Measurements from ENCODE around the gene BCL2L1. TPM values are rescaled to one million over a fixed set of nuclear protein-coding genes. Genes with fewer than 3 reads are reported as not detected.
"Not testable (repeated sequence)": the region's sequence is repeated elsewhere in the genome, so short reads cannot be mapped to it uniquely, and the experiment has no call there.

BCL2L1 gene
- total and polyA plus RNA-seq, 4 experiments from 2014 or later: 20.3 to 26.1 (median 21.8) TPM

GRCh38 chr20:31747028-31747427 is 24.4 kb upstream of the BCL2L1 start:
- H3K9me3 Mint-ChIP-seq; H3K4me3 ChIP-seq (ENCODE audit: low read length in 2 of 2); H3K27me3 ChIP-seq (ENCODE audit: insufficient read depth, low read length); intact Hi-C loops (cut with micrococcal nuclease); H3K9me3 ChIP-seq (ENCODE audit: control insufficient read depth in 1 of 2, low read length in 2 of 2); POLR2A ChIA-PET (ENCODE audit: partially characterized antibody); H3K36me3 ChIP-seq (ENCODE audit: insufficient read depth, low read length); DNase-seq; H3K27ac ChIP-seq (ENCODE audit: low read depth, low read length); H3K36me3 Mint-ChIP-seq; H3K27me3 Mint-ChIP-seq: not testable (repeated sequence)
- CTCF ChIA-PET (ENCODE audit: partially characterized antibody): interaction anchor here (0.8 to 2.7 kb wide), 3 partner anchors 23 to 113 kb away, joined by 3 to 11 read pairs (median 7); no protein-coding TSS in a partner anchor
- H3K27ac Mint-ChIP-seq: peak overlapping the region in 1 of 7 donors; percentile 10
- H3K4me1 Mint-ChIP-seq: peaks cover 2 to 16% (median 11%) of the 10 kb centered on the region in 4 donors
- peaks cover 12% of the 10 kb centered on the region for H3K4me1 ChIP-seq (ENCODE audit: insufficient read depth, low read length)
- peak overlapping the region in 1 of 8 donors; percentile 21 for H3K4me3 Mint-ChIP-seq

- no peak for DNase-seq
- H3K9me3 ChIP-seq (ENCODE audit: control insufficient read depth in 1 of 2, low read length in 2 of 2): no peaks in the 10 kb centered on the region
- H3K4me3 ChIP-seq (ENCODE audit: low read length in 2 of 2): no peak overlapping the region
- H3K4me1 ChIP-seq (ENCODE audit: insufficient read depth, low read length): peaks cover 12% of the 10 kb centered on the region
- H3K27ac ChIP-seq (ENCODE audit: low read depth, low read length): no peak overlapping the region
- Mint-ChIP-seq H3K27me3 (no peaks in the 10 kb centered on the region), H3K4me3 (no peak overlapping the region), H3K9me3 (no peaks in the 10 kb centered on the region), H3K4me1 (peaks cover 2 to 19% (median 11%) of the 10 kb centered on the region in 4 donors), H3K36me3 (no peaks in the 10 kb centered on the region), H3K27ac (peak overlapping the region in 1 of 7 donors; percentile 10)
- POLR2A ChIA-PET (ENCODE audit: partially characterized antibody): no interaction called here
- CTCF ChIA-PET (ENCODE audit: partially characterized antibody): interaction anchor here (1.8 to 2.7 kb wide), 2 partner anchors 23 to 85 kb away, joined by 7 to 11 read pairs; no protein-coding TSS in a partner anchor
- H3K36me3 ChIP-seq (ENCODE audit: insufficient read depth, low read length): no peaks in the 10 kb centered on the region
- no peaks in the 10 kb centered on the region for H3K27me3 ChIP-seq (ENCODE audit: insufficient read depth, low read length)
- intact Hi-C loops (cut with micrococcal nuclease): no loop called here
These were observed 23.6 kb upstream of the BCL2L1 start for GRCh38 chr20:31746068-31746878.

- no peak for DNase-seq
- Histone ChIP-seq H3K4me1 (ENCODE audit: insufficient read depth, low read length) (peaks cover 19% of the 10 kb centered on the region), H3K27ac (ENCODE audit: low read depth, low read length) (peak overlapping the region; percentile 10), H3K4me3 (ENCODE audit: low read length in 2 of 2) (no peak overlapping the region), H3K27me3 (ENCODE audit: insufficient read depth, low read length) (no peaks in the 10 kb centered on the region), H3K9me3 (ENCODE audit: control insufficient read depth in 1 of 2, low read length in 2 of 2) (no peaks in the 10 kb centered on the region), H3K36me3 (ENCODE audit: insufficient read depth, low read length) (no peaks in the 10 kb centered on the region)
- CTCF ChIA-PET (ENCODE audit: partially characterized antibody): no interaction called here
- POLR2A ChIA-PET (ENCODE audit: partially characterized antibody): interaction anchor here (2.5 kb wide), 1 partner anchor 17 kb away, joined by 16 read pairs; no protein-coding TSS in a partner anchor
- Mint-ChIP-seq H3K27me3 (no peaks in the 10 kb centered on the region), H3K27ac (no peak overlapping the region), H3K4me3 (no peak overlapping the region), H3K9me3 (no peaks in the 10 kb centered on the region), H3K36me3 (no peaks in the 10 kb centered on the region), H3K4me1 (peaks cover 1 to 4% (median 2%) of the 10 kb centered on the region in 4 donors)
- intact Hi-C loops (cut with micrococcal nuclease): no loop called here
These were observed 18.1 kb upstream of the BCL2L1 start for GRCh38 chr20:31740656-31741323.

- ChIA-PET POLR2A (ENCODE audit: partially characterized antibody) (interaction anchor here (2.5 kb wide), 1 partner anchor 17 kb away, joined by 16 read pairs; no protein-coding TSS in a partner anchor), CTCF (ENCODE audit: partially characterized antibody) (interaction anchor here (1.6 to 2.7 kb wide), 2 partner anchors 17 to 78 kb away, joined by 4 to 29 read pairs; partner anchors contain the start of gene BCL2L1)
- no peak for DNase-seq
- no peak overlapping the region for H3K27ac Mint-ChIP-seq
- no peaks in the 10 kb centered on the region for H3K27me3 Mint-ChIP-seq
- peaks cover 0 to 4% (median 0%) of the 10 kb centered on the region in 4 donors for H3K4me1 Mint-ChIP-seq
- no peaks in the 10 kb centered on the region for H3K36me3 Mint-ChIP-seq
- H3K27me3 ChIP-seq (ENCODE audit: insufficient read depth, low read length): no peaks in the 10 kb centered on the region
- intact Hi-C loops (cut with micrococcal nuclease): no loop called here
- no peaks in the 10 kb centered on the region for H3K9me3 ChIP-seq (ENCODE audit: control insufficient read depth in 1 of 2, low read length in 2 of 2)
- no peak overlapping the region for H3K4me3 Mint-ChIP-seq
- H3K9me3 Mint-ChIP-seq: no peaks in the 10 kb centered on the region
- peak overlapping the region; percentile 38 for H3K27ac ChIP-seq (ENCODE audit: low read depth, low read length)
- no peaks in the 10 kb centered on the region for H3K36me3 ChIP-seq (ENCODE audit: insufficient read depth, low read length)
- H3K4me3 ChIP-seq (ENCODE audit: low read length in 2 of 2): no peak overlapping the region
- peaks cover 19% of the 10 kb centered on the region for H3K4me1 ChIP-seq (ENCODE audit: insufficient read depth, low read length)
These were observed 17.5 kb upstream of the BCL2L1 start for GRCh38 chr20:31740208-31740607.

GRCh38 chr20:31739550-31739977 is 16.9 kb upstream of the BCL2L1 start:
- Histone ChIP-seq H3K4me3 (ENCODE audit: low read length in 2 of 2) (peak overlapping the region; percentile 38 to 72), H3K9me3 (ENCODE audit: control insufficient read depth in 1 of 2, low read length in 2 of 2) (no peaks in the 10 kb centered on the region), H3K27me3 (ENCODE audit: insufficient read depth, low read length) (no peaks in the 10 kb centered on the region), H3K4me1 (ENCODE audit: insufficient read depth, low read length) (peaks cover 19% of the 10 kb centered on the region), H3K36me3 (ENCODE audit: insufficient read depth, low read length) (no peaks in the 10 kb centered on the region), H3K27ac (ENCODE audit: low read depth, low read length) (peak overlapping the region; percentile 38)
- H3K27me3 Mint-ChIP-seq: no peaks in the 10 kb centered on the region
- H3K4me3 Mint-ChIP-seq: no peak overlapping the region
- DNase-seq: no peak
- POLR2A ChIA-PET (ENCODE audit: partially characterized antibody): interaction anchor here (1.3 to 2.5 kb wide), 3 partner anchors 16 to 78 kb away, joined by 3 to 16 read pairs (median 11); no protein-coding TSS in a partner anchor
- CTCF ChIA-PET (ENCODE audit: partially characterized antibody): interaction anchor here (1.6 to 2.7 kb wide), 2 partner anchors 16 to 77 kb away, joined by 4 to 29 read pairs; partner anchors contain the start of gene BCL2L1
- H3K27ac Mint-ChIP-seq: no peak overlapping the region
- no peaks in the 10 kb centered on the region for H3K9me3 Mint-ChIP-seq
- peaks cover 0 to 4% (median 0%) of the 10 kb centered on the region in 4 donors for H3K4me1 Mint-ChIP-seq
- intact Hi-C loops (cut with micrococcal nuclease): loop anchor here (1.0 kb wide), 1 partner anchor 16 kb away; no protein-coding TSS in a partner anchor
- H3K36me3 Mint-ChIP-seq: no peaks in the 10 kb centered on the region

- peak; percentile 72 to 75 (median 73) for DNase-seq
- H3K4me3 Mint-ChIP-seq: no peak within 1 kb of the TSS
- Histone ChIP-seq H3K27ac (ENCODE audit: low read depth, low read length) (peak within 1 kb of the TSS; percentile 38), H3K36me3 (ENCODE audit: insufficient read depth, low read length) (no peaks in the 10 kb centered on the region), H3K9me3 (ENCODE audit: control insufficient read depth in 1 of 2, low read length in 2 of 2) (no peaks in the 10 kb centered on the region), H3K27me3 (ENCODE audit: insufficient read depth, low read length) (no peaks in the 10 kb centered on the region), H3K4me3 (ENCODE audit: low read length in 2 of 2) (peak within 1 kb of the TSS; percentile 38 to 72), H3K4me1 (ENCODE audit: insufficient read depth, low read length) (peaks cover 19% of the 10 kb centered on the region)
- H3K9me3 Mint-ChIP-seq: no peaks in the 10 kb centered on the region
- POLR2A ChIA-PET (ENCODE audit: partially characterized antibody): interaction anchor here (0.6 to 2.5 kb wide), 6 partner anchors 15 to 77 kb away, joined by 3 to 16 read pairs (median 4); partner anchors contain the start of gene BCL2L1
- intact Hi-C loops (cut with micrococcal nuclease): loop anchor here (1.0 kb wide), 1 partner anchor 16 kb away; no protein-coding TSS in a partner anchor
- no peaks in the 10 kb centered on the region for H3K27me3 Mint-ChIP-seq
- no peaks in the 10 kb centered on the region for H3K36me3 Mint-ChIP-seq
- no peak within 1 kb of the TSS for H3K27ac Mint-ChIP-seq
- H3K4me1 Mint-ChIP-seq: peaks cover 0 to 4% (median 0%) of the 10 kb centered on the region in 4 donors
- CTCF ChIA-PET (ENCODE audit: partially characterized antibody): interaction anchor here (1.0 to 2.7 kb wide), 4 partner anchors 10 to 77 kb away, joined by 3 to 29 read pairs (median 4); partner anchors contain the start of gene BCL2L1
These were observed 16.3 kb upstream of the BCL2L1 start, which contains the start of gene TPX2 for GRCh38 chr20:31738729-31739549. TSS of gene TPX2 (plus strand) at chr20:31739290. CDS start at chr20:31757477, 18,187 bp downstream.

All from CD4-positive, alpha-beta memory T cell (primary cell).